Fibroblast of mammary gland (primary cell): Measurements from ENCODE around the gene PANX3.
A peak's percentile ranks its signal among the peaks of the same experiment; 100 is the strongest.

ENCODE experiments used
- DNase-seq: peaks from one replicate; pipeline ENCODE4 v3.0.0-alpha.2; 2010; ENCODE audit warnings: low read depth
- H3K4me3 ChIP-seq: 2 replicates; pipeline ENCODE4 v1.5.1; 2011; ENCODE audit warnings: low read depth, mild to moderate bottlenecking, low read length, moderate library complexity; ENCODE audit not compliant: control insufficient read depth
- TF ChIP-seq, protein P1 (sequence below): conservative IDR thresholded peaks from 2 replicates; pipeline ENCODE4 v1.5.1; 2011; ENCODE audit warnings: low read depth, low read length, inconsistent platforms; ENCODE audit not compliant: control insufficient read depth, insufficient read depth

The PANX3 gene

DNA sequence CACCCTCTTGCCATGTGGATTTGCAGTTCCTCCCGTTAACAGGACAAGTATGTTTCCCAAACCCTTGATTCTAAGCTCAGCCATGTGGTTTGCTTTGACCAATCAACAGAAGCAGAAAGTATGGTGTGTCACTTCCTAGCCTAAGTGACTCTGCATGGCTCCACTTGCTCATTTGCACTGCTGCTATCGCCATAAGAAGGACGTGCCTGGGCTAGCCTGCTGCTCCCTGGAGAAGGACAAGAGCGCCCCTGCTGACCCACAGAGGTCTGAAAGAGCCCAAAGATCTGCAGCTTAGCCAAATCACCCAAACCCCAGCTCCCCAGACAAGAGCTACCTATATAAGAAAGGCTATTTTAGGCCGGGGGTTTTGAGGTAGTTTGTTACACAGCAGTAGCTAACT is 29.4 kb downstream of the PANX3 start:
- DNase-seq, result peak; percentile 15
- TF ChIP-seq, protein P1, sequence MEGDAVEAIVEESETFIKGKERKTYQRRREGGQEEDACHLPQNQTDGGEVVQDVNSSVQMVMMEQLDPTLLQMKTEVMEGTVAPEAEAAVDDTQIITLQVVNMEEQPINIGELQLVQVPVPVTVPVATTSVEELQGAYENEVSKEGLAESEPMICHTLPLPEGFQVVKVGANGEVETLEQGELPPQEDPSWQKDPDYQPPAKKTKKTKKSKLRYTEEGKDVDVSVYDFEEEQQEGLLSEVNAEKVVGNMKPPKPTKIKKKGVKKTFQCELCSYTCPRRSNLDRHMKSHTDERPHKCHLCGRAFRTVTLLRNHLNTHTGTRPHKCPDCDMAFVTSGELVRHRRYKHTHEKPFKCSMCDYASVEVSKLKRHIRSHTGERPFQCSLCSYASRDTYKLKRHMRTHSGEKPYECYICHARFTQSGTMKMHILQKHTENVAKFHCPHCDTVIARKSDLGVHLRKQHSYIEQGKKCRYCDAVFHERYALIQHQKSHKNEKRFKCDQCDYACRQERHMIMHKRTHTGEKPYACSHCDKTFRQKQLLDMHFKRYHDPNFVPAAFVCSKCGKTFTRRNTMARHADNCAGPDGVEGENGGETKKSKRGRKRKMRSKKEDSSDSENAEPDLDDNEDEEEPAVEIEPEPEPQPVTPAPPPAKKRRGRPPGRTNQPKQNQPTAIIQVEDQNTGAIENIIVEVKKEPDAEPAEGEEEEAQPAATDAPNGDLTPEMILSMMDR, result no peak

DNA sequence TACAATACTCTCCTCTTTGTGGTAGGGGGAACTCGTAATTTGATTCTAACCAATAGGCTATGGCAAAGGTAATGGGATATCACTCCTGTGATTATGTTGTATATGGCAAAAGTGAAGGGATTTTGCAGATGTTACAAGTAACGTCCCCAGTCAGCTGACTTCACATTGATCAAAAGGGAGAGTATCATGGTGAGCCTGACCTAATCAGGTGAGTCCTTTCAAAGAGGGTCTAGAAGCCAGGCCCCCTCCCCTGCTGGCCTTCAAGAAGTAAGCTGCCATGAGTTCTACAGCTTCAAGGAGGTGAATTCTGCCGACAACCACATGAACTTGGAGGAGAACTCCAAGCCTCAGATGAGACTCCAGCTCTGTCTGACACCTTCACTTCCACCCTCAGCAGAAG is 31.4 kb downstream of the PANX3 start:
- no peak for DNase-seq
- H3K4me3 ChIP-seq, result no peak overlapping the region
- TF ChIP-seq, protein P1, result no peak

More for the DNA sequence above, 29.4 kb downstream of the PANX3 start:
- H3K4me3 ChIP-seq, result no peak overlapping the region

DNA sequence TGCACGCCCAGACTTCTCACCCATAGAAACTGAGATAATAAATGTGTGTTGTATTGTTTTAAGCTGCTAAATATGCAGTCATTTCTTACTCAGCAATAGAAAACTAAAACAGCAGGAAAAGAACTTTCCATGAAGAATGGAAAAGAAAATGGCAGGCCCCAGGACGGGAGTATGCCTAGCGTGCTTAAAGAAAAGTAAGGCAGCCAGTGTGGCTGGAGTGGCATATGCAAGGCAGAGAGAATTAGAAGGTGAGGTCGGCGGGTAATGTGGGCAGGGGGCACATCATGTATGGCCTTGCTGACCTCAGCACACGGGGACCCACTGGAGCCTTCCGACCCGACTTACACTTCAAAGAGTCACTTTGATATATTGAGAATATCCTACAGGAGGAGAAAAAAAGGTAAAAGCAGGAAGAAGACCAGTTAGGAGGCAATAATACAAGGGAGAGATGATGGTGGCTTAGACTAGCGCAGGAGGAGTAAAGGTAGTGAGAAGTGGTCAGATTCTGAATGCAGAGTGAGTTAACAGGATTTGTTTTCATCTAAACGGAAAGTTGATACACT is 31.9 kb downstream of the PANX3 start:
- no peak overlapping the region for H3K4me3 ChIP-seq
- TF ChIP-seq, protein P1, result no peak
- no peak for DNase-seq

DNA sequence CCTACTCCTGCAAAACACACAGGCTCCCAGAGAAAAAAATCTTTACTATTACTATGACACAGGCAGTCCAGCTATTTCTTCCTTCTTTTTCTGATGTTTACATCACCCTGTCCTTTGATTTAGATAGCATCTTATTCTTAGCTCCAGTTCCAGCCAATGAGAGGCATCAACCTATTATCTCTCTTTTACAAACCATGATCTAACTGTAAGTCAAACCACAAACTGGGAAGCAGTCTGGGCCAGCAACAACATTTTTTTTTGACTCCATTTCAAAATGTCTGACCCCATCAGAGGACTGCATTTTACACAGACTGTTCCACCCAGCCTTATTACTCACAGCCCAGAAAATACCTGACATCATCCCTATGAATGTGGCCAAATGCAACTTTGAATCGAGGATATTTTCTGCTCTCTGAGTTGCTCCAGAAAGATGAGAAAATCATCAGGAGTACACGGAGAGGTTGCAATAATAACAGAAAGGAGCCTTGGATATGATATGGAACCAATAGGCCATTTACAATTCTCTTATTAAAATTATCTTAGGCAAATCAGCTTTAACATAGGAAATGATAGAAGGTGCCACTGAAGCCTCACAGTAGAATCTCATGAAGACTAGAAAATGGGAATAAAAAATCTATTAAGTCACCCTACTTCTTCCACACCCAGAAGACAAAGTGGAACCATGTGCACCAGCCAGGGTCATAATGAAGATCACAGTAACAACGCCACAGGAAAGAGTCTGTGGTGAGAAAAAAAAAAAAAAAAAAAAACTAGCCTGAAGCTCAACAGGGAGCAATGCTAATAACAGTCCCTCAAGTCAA is 32.6 kb downstream of the PANX3 start:
- H3K4me3 ChIP-seq, result no peak overlapping the region
- TF ChIP-seq, protein P1, result no peak
- peak; percentile 94 for DNase-seq

DNA sequence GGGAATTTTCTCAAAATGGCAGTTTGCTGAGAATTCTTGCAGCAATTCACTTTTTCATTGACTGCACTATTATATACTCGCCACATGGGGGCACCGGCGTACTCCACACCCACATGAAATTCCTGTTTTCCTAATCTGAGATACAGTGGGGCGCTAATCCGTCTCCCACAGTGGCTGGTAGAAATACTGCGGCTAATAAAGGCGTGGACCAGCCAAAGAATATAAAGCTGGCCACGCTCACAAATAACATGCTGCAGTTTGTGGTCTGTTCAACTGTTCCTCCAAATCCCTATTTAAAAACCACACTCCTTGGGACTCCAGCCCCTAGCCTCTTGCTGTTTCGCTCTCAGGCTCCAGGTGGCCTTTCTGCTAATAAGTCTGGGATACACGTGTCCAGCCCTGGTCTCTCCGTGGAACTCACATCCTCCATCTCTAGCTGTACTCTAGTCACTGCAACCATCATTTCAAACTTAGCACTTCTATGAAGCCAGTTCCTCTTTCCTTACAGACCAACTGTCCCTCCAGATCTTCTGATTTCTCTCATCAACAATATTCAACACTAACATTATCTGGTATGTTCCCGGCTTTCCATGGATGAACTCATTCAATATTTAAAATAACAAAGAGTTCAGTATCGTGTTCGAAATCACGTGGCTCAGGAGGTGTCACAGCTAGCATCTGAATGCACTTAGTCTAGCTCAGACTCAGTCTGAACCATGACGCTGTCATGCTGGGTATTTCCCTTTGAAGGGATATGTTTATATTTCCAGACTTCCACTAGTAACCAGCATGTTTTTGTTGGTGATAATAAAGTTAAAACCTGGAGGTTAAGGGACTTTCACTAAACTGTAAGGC is 33.4 kb downstream of the PANX3 start:
- no peak overlapping the region for H3K4me3 ChIP-seq
- peak; percentile 74 for DNase-seq
- TF ChIP-seq, protein P1, result peak; percentile 85

DNA sequence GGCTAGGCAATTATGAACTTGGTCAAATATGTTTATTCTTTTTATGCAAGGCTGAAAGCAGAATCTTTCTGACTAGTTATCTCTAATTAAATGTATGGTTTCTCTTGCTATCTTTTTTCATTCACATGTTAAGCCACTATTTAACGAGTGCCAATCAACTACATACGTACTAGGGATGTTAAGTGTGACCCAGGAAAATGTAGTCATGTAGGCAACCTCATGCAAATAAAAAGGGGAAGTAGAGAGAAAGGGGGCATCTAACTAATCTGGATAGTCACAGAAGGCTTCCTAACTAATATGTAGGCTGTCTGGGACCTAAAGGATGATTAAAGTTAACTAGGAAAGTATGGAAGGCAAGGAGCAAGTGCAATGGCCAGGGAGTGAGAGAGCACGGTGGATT is 34.9 kb downstream of the PANX3 start:
- no peak overlapping the region for H3K4me3 ChIP-seq
- no peak for DNase-seq
- TF ChIP-seq, protein P1, result no peak
